ENCODE data around the gene HADH.

HADH gene

DNA sequence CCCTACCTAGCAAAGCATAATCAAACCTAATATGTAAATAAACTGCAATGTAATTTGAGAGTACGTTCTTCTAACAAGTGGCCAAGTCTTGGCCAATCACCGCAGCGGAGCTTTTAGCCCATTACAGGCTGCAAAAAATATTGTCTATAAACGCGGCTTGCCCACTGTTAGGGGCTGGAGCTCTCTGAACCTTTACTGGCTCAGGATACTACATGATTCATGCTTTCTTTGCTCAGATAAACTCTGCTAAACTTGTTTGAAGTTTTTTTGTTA lies 990 bp upstream of the HADH start:
- TF ChIP-seq POLR2AphosphoS5 (IDR thresholded peaks at IDR 0.05; ENCODE audit: low read depth, low read length), result no peak
- TF ChIP-seq FOXP2 (optimal IDR thresholded peaks at IDR 0.05; ENCODE audit: borderline replicate concordance, extremely low read depth, extremely low read length, insufficient read depth), result no peak
- TF ChIP-seq SIN3A (IDR thresholded peaks at IDR 0.05; ENCODE audit: borderline replicate concordance, insufficient read depth, low read length), result no peak
- TF ChIP-seq TAF1 (IDR thresholded peaks at IDR 0.05; ENCODE audit: borderline replicate concordance, insufficient read depth, low read length), result no peak
- TF ChIP-seq, protein P1, sequence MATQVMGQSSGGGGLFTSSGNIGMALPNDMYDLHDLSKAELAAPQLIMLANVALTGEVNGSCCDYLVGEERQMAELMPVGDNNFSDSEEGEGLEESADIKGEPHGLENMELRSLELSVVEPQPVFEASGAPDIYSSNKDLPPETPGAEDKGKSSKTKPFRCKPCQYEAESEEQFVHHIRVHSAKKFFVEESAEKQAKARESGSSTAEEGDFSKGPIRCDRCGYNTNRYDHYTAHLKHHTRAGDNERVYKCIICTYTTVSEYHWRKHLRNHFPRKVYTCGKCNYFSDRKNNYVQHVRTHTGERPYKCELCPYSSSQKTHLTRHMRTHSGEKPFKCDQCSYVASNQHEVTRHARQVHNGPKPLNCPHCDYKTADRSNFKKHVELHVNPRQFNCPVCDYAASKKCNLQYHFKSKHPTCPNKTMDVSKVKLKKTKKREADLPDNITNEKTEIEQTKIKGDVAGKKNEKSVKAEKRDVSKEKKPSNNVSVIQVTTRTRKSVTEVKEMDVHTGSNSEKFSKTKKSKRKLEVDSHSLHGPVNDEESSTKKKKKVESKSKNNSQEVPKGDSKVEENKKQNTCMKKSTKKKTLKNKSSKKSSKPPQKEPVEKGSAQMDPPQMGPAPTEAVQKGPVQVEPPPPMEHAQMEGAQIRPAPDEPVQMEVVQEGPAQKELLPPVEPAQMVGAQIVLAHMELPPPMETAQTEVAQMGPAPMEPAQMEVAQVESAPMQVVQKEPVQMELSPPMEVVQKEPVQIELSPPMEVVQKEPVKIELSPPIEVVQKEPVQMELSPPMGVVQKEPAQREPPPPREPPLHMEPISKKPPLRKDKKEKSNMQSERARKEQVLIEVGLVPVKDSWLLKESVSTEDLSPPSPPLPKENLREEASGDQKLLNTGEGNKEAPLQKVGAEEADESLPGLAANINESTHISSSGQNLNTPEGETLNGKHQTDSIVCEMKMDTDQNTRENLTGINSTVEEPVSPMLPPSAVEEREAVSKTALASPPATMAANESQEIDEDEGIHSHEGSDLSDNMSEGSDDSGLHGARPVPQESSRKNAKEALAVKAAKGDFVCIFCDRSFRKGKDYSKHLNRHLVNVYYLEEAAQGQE (IDR thresholded peaks at IDR 0.05; ENCODE audit: insufficient read depth in 1 of 2, low read depth in 2 of 2, low read length in 2 of 2), result no peak

DNA sequence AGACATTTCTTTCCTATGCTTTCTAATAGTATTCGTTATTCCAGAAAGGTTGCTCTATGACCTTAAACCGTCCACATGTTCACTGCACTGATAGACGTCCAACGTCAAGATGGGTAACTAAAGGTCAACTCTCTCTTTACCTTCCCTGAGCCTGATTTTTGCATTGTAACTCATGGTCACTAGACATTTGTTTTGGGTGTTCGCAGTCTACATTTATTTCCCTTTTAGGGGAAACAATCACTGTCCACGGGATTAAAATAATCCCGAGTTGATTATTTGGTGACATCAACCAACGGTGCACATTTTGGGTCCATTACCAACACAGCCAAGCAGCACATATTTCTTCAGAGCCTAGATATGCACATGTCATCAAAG lies 540 bp upstream of the HADH start:
- TF ChIP-seq SIN3A (IDR thresholded peaks at IDR 0.05; ENCODE audit: borderline replicate concordance, insufficient read depth, low read length) (no peak), FOXP2 (optimal IDR thresholded peaks at IDR 0.05; ENCODE audit: borderline replicate concordance, extremely low read depth, extremely low read length, insufficient read depth) (no peak), TAF1 (IDR thresholded peaks at IDR 0.05; ENCODE audit: borderline replicate concordance, insufficient read depth, low read length) (no peak), POLR2AphosphoS5 (IDR thresholded peaks at IDR 0.05; ENCODE audit: low read depth, low read length) (no peak)
- TF ChIP-seq, protein P1 (IDR thresholded peaks at IDR 0.05; ENCODE audit: insufficient read depth in 1 of 2, low read depth in 2 of 2, low read length in 2 of 2), result no peak

DNA sequence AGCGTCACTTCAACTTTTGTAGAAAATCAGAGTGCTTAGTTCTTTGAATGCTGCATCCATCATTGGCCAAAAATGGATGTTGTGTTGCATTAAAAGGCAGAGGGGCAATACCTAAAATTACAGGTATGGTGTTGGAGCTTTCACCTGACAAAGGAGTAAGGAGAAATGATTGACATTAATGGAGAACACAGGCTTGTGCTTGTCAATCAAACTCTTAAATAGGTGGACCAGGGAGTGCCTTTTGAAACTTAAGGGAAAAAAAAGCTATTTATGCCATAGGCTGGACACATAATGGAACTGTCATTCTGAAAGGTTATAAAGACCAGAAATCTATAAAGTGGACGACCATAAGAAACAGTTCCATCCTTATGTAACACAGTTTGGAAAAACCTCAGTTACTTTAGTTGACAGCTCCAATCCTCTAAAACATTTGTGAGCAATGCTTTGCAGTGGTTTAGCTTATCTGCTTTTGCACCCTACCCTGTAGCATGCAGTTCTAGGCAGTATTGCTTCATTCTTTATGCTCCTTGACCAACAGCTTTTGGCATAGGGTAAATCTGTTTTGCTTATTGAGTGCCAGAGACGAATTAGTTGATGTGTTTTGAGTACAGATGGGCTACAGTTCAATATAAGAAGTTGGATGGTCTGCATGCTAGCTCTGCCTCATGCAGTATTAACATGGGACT lies 2.4 kb downstream of the HADH start:
- TF ChIP-seq SIN3A (IDR thresholded peaks at IDR 0.05; ENCODE audit: borderline replicate concordance, insufficient read depth, low read length), result no peak
- no peak for TF ChIP-seq FOXP2 (optimal IDR thresholded peaks at IDR 0.05; ENCODE audit: borderline replicate concordance, extremely low read depth, extremely low read length, insufficient read depth)
- TF ChIP-seq TAF1 (IDR thresholded peaks at IDR 0.05; ENCODE audit: borderline replicate concordance, insufficient read depth, low read length), result no peak

DNA sequence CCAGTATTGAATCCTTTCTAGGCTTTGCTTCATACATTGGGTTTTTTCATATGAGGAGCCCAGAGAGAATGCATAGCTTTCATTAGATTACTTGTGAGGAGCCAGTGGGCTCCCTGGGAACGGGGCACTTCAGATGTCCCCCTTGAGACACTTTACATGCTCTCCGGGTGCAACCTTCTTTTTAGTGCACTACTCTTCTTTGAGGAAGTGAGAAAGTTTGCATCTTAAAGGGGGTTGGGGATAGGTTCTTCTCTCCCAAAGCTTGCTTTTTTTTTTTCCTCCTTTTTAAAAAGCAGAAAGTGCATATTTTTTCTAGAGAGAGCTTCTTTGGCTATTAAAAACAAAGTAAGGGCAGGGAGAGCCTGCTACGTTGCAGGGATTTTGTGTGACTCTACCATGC lies 4.3 kb downstream of the HADH start:
- TF ChIP-seq SIN3A (IDR thresholded peaks at IDR 0.05; ENCODE audit: borderline replicate concordance, insufficient read depth, low read length), result no peak

DNA sequence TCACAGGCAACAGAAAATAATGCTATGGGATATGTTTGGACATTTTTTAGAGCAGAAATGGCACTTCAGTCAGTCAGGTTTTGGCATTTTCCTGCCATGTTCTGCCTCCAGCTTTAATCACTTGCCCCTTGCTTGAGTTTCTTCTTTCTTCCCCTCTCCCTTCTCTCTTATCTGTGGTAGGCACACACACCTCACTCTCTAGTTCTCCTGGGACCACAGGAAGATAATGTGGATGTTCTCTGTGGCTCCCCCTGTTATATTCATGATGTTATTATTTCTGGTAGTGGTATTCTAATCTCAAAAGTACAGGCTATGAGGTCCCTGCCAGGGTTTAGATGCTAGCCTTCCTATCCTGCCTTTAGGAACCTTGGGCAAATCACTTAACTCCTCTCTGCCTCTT lies 5.2 kb downstream of the HADH start:
- no peak for TF ChIP-seq SIN3A (IDR thresholded peaks at IDR 0.05; ENCODE audit: borderline replicate concordance, insufficient read depth, low read length)
- TF ChIP-seq TAF1 (IDR thresholded peaks at IDR 0.05; ENCODE audit: borderline replicate concordance, insufficient read depth, low read length), result no peak
- no peak for TF ChIP-seq FOXP2 (optimal IDR thresholded peaks at IDR 0.05; ENCODE audit: borderline replicate concordance, extremely low read depth, extremely low read length, insufficient read depth)
- TF ChIP-seq, protein P1 (IDR thresholded peaks at IDR 0.05; ENCODE audit: insufficient read depth in 1 of 2, low read depth in 2 of 2, low read length in 2 of 2), result no peak
- TF ChIP-seq POLR2AphosphoS5 (IDR thresholded peaks at IDR 0.05; ENCODE audit: low read depth, low read length), result no peak

DNA sequence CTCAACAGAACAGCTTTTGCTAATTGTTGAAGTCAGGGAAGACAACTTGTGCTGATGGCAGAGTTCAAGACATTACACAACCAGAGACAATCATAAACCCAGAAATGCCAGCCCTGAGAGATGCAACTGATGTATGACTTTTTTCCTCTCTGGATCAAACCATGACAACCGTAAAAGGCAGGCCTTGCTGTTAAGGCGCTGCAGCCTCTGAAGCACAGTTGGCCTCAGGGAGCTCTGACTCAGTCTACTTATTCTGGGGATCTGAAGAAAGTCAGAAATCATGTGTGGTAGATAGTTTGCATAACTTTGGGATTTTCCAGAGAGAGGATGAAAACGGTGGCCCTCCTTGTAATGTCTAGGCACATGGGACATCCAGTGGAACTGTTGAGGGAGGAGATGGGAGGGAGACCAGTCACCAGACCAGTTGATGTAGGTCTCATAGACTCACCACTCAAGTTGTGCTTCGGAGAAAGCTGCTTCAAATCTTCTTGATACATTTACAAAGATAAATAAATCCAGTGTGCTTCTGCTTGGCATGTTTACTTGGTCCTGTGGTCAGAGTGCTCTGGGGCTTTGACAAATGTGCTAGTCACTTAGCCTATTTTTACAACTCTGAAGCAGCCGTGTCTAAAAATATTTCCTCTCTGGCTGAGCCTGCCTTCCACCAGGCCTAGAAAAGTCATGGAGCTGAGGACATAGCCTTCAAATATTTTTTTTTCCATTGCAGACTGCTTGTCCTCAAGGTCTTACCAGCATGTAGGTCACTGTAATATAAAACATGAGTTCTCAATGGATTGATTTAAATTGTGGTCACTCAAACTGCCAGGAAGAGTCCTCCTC lies 7.5 kb downstream of the HADH start:
- TF ChIP-seq, protein P1 (IDR thresholded peaks at IDR 0.05; ENCODE audit: insufficient read depth in 1 of 2, low read depth in 2 of 2, low read length in 2 of 2), result no peak
- TF ChIP-seq TAF1 (IDR thresholded peaks at IDR 0.05; ENCODE audit: borderline replicate concordance, insufficient read depth, low read length) (no peak), POLR2AphosphoS5 (IDR thresholded peaks at IDR 0.05; ENCODE audit: low read depth, low read length) (no peak), FOXP2 (optimal IDR thresholded peaks at IDR 0.05; ENCODE audit: borderline replicate concordance, extremely low read depth, extremely low read length, insufficient read depth) (no peak)
